ENCODE results near the gene RBBP8NL. TPM values are rescaled to one million over a fixed set of nuclear protein-coding genes. Genes with fewer than 3 reads are reported as not detected.

RBBP8NL gene
- total RNA-seq, 1 donor from 2014 or later = not detected

- Histone ChIP-seq H3K9ac (ENCODE audit: low read depth in 1 of 3, low read length in 3 of 3) (no peak overlapping the region), H3K27me3 (ENCODE audit: control insufficient read depth in 3 of 3, insufficient read depth in 3 of 3, low read length in 3 of 3) (peaks cover 36 to 61% (median 60%) of the 10 kb centered on the region in 3 donors), H3K4me3 (ENCODE audit: low read length in 3 of 3) (no peak overlapping the region), H3K9me3 (ENCODE audit: control insufficient read depth in 3 of 3, low read length in 3 of 3) (no peaks in the 10 kb centered on the region), H3K36me3 (ENCODE audit: control insufficient read depth in 3 of 3, insufficient read depth in 3 of 3, low read length in 3 of 3) (no peaks in the 10 kb centered on the region), H3K4me1 (ENCODE audit: control insufficient read depth in 3 of 3, insufficient read depth in 3 of 3, low read length in 3 of 3) (no peaks in the 10 kb centered on the region), H3K27ac (ENCODE audit: low read depth, low read length) (no peak overlapping the region)
These were observed 19.1 kb upstream of the RBBP8NL start for GRCh38 chr20:62446481-62446880.

DNA sequence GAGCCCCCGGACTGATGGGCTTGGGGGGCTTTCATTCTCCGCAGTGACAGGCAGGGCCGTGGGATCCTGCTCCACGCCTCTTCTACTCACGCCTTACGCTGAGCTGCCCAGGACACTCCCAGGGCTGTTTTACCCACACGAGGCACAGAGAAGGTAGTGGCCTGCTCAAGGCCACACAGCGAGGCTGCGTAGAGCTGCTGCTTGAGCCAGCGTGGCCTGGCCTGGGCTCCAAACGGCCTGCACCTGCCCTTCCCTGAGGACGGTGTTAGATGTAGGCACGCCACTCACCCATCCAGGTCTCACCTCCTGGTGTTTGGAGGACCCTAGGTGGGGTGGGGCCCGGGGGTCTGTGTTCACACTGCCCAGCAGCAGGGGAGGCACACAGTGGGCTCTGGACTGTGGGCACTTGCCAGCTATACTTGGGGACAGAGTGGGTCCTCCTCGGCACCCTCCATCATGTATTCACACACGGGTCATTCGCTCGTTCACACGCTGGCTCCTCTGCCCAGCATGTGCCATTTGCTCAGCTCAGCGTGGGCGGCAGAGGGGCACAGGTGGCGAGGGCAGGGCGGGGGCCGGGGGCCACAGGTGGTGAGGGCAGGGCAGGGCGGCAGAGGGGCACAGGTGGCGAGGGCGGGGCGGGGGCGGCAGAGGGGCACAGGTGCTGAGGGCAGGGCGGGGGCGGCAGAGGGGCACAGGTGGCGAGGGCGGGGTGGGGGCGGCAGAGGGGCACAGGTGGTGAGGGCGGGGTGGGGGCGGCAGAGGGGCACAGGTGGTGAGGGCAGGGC lies 18.4 kb upstream of the RBBP8NL start:
- Histone ChIP-seq H3K4me1 (ENCODE audit: control insufficient read depth in 3 of 3, insufficient read depth in 3 of 3, low read length in 3 of 3) (no peaks in the 10 kb centered on the region), H3K36me3 (ENCODE audit: control insufficient read depth in 3 of 3, insufficient read depth in 3 of 3, low read length in 3 of 3) (no peaks in the 10 kb centered on the region), H3K4me3 (ENCODE audit: low read length in 3 of 3) (no peak overlapping the region), H3K9me3 (ENCODE audit: control insufficient read depth in 3 of 3, low read length in 3 of 3) (no peaks in the 10 kb centered on the region), H3K9ac (ENCODE audit: low read depth in 1 of 3, low read length in 3 of 3) (no peak overlapping the region), H3K27ac (ENCODE audit: low read depth, low read length) (no peak overlapping the region), H3K27me3 (ENCODE audit: control insufficient read depth in 3 of 3, insufficient read depth in 3 of 3, low read length in 3 of 3) (peaks cover 33 to 63% (median 61%) of the 10 kb centered on the region in 3 donors)

DNA sequence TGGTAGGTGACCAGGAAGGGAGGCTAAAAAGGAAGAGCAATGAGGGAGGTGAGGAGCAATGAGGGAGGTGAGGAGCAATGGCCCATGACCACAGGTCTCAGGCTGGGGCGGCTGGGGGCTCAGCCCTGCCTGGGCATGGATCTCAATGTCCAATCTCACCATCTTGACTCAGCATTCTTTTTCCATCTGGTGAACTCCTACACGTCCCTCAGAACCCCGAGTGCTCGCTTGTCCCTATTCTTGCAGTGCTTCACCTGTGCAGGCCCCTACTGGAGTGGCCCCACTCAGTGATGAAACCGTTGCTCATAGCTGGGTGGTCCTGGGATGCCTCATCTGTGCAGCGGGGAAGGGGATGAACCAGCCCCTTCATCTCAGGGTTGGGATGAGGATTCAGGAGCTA lies 16.9 kb upstream of the RBBP8NL start:
- no peaks in the 10 kb centered on the region for H3K4me1 ChIP-seq (ENCODE audit: control insufficient read depth in 3 of 3, insufficient read depth in 3 of 3, low read length in 3 of 3)
- H3K36me3 ChIP-seq (ENCODE audit: control insufficient read depth in 3 of 3, insufficient read depth in 3 of 3, low read length in 3 of 3) = no peaks in the 10 kb centered on the region
- H3K27ac ChIP-seq (ENCODE audit: low read depth, low read length) = no peak overlapping the region
- no peak overlapping the region for H3K4me3 ChIP-seq (ENCODE audit: low read length in 3 of 3)
- no peak overlapping the region for H3K9ac ChIP-seq (ENCODE audit: low read depth in 1 of 3, low read length in 3 of 3)
- peaks cover 26 to 66% (median 52%) of the 10 kb centered on the region in 3 donors for H3K27me3 ChIP-seq (ENCODE audit: control insufficient read depth in 3 of 3, insufficient read depth in 3 of 3, low read length in 3 of 3)
- H3K9me3 ChIP-seq (ENCODE audit: control insufficient read depth in 3 of 3, low read length in 3 of 3) = no peaks in the 10 kb centered on the region

DNA sequence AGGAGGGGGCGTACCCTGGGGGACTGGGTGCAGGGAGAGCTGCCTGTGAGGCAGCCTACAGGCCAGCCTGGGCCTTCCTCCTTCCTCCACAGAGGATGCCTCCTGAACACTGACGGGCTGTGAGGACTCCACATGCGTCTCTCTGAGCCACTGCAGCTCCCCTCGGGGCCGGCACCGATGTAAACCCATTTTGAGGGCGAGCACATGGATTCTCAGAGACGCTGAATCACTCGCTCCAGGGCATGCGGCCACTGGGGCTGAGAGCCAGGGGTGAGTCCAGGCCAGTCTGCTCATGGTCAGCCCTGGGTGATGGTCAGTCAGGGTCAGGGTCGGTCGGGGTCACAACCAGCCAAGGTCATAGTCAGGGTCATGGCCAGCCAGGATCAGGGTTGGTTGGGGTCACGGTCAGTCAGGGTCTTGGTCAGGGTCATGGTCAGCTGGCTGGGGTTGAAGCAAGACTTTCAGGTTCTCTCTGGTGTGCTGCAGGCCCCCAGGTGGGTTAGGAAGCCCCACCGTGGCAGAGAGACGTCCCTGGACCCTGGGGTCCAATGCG lies 14.7 kb upstream of the RBBP8NL start:
- peaks cover 19 to 51% (median 44%) of the 10 kb centered on the region in 3 donors for H3K27me3 ChIP-seq (ENCODE audit: control insufficient read depth in 3 of 3, insufficient read depth in 3 of 3, low read length in 3 of 3)
- H3K4me3 ChIP-seq (ENCODE audit: low read length in 3 of 3) = no peak overlapping the region
- no peaks in the 10 kb centered on the region for H3K36me3 ChIP-seq (ENCODE audit: control insufficient read depth in 3 of 3, insufficient read depth in 3 of 3, low read length in 3 of 3)
- no peak overlapping the region for H3K27ac ChIP-seq (ENCODE audit: low read depth, low read length)
- no peaks in the 10 kb centered on the region for H3K9me3 ChIP-seq (ENCODE audit: control insufficient read depth in 3 of 3, low read length in 3 of 3)
- peaks cover 4 to 9% (median 9%) of the 10 kb centered on the region in 3 donors for H3K4me1 ChIP-seq (ENCODE audit: control insufficient read depth in 3 of 3, insufficient read depth in 3 of 3, low read length in 3 of 3)
- H3K9ac ChIP-seq (ENCODE audit: low read depth in 1 of 3, low read length in 3 of 3) = no peak overlapping the region

DNA sequence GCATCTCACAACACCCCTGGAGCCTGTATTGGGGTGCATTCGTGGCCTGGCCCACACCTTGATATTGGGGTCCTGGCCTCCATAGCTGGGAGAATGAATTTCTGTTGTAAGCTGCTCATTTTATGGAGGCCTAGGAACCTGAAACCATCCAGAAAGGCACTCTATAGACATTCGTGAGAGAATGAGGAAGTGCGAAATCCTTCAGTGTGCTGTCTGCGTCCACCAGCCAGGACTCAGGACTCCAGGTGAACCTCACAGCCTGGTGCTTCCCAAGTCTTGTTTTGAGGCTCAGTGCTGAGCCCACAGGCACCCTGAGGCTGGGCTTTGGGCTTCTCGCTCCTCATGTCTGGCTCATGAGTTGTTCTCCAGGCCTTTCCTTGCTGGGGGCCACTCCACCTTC lies 11.9 kb upstream of the RBBP8NL start:
- no peaks in the 10 kb centered on the region for H3K36me3 ChIP-seq (ENCODE audit: control insufficient read depth in 3 of 3, insufficient read depth in 3 of 3, low read length in 3 of 3)
- H3K27ac ChIP-seq (ENCODE audit: low read depth, low read length) = no peak overlapping the region
- no peak overlapping the region for H3K9ac ChIP-seq (ENCODE audit: low read depth in 1 of 3, low read length in 3 of 3)
- peaks cover 5 to 15% (median 14%) of the 10 kb centered on the region in 3 donors for H3K4me1 ChIP-seq (ENCODE audit: control insufficient read depth in 3 of 3, insufficient read depth in 3 of 3, low read length in 3 of 3)
- no peaks in the 10 kb centered on the region for H3K9me3 ChIP-seq (ENCODE audit: control insufficient read depth in 3 of 3, low read length in 3 of 3)
- peaks cover 13 to 48% (median 42%) of the 10 kb centered on the region in 3 donors for H3K27me3 ChIP-seq (ENCODE audit: control insufficient read depth in 3 of 3, insufficient read depth in 3 of 3, low read length in 3 of 3)
- H3K4me3 ChIP-seq (ENCODE audit: low read length in 3 of 3) = no peak overlapping the region

DNA sequence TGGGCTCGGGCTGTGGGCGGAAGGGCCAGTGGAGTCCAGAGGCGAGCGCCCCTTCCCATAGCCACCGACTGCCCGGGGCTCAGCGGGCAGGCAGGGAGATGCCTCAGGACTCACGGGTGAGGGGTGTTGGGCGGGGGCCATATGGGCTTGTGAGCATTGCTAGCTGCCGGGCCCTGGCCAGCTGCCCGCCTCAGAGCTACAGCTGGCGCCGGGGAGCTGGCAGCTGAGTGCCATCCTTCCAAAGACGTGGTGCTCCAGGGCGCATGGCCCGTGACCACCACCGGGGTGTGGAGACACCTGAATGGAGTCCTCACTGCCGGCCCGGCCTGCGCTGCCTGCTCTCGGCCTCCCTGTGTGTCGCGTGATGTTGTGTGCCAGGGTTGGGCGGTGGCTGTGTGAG lies 10.6 kb upstream of the RBBP8NL start:
- Histone ChIP-seq H3K4me3 (ENCODE audit: low read length in 3 of 3) (peak overlapping the region in 1 of 3 donors; percentile 22), H3K9me3 (ENCODE audit: control insufficient read depth in 3 of 3, low read length in 3 of 3) (no peaks in the 10 kb centered on the region), H3K36me3 (ENCODE audit: control insufficient read depth in 3 of 3, insufficient read depth in 3 of 3, low read length in 3 of 3) (no peaks in the 10 kb centered on the region), H3K9ac (ENCODE audit: low read depth in 1 of 3, low read length in 3 of 3) (peak overlapping the region in 1 of 3 donors; percentile 45), H3K27ac (ENCODE audit: low read depth, low read length) (no peak overlapping the region), H3K27me3 (ENCODE audit: control insufficient read depth in 3 of 3, insufficient read depth in 3 of 3, low read length in 3 of 3) (peaks cover 13 to 46% (median 42%) of the 10 kb centered on the region in 3 donors), H3K4me1 (ENCODE audit: control insufficient read depth in 3 of 3, insufficient read depth in 3 of 3, low read length in 3 of 3) (peaks cover 16 to 26% (median 25%) of the 10 kb centered on the region in 3 donors)

DNA sequence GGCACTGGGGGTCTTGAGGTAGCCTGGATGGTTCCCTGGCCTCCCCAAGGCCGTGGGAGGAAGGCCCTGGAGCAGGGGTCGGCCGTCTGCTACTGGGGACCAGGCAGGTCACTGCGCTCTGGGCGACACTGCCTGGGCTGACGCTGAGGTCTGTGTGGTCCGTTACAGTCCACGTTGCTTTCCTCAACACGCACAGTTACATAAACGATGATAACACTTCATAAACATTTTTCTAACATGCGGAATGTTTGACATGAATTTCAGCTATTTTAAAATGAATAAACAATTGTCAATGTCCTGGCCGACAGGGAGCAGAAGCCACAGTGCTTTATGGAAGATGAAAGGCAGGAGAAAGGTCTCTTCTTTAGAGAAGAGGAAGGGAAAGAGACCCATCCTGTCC lies 10.2 kb upstream of the RBBP8NL start:
- Histone ChIP-seq H3K36me3 (ENCODE audit: control insufficient read depth in 3 of 3, insufficient read depth in 3 of 3, low read length in 3 of 3) (no peaks in the 10 kb centered on the region), H3K9me3 (ENCODE audit: control insufficient read depth in 3 of 3, low read length in 3 of 3) (no peaks in the 10 kb centered on the region), H3K4me1 (ENCODE audit: control insufficient read depth in 3 of 3, insufficient read depth in 3 of 3, low read length in 3 of 3) (peaks cover 16 to 26% (median 25%) of the 10 kb centered on the region in 3 donors), H3K27me3 (ENCODE audit: control insufficient read depth in 3 of 3, insufficient read depth in 3 of 3, low read length in 3 of 3) (peaks cover 13 to 46% (median 41%) of the 10 kb centered on the region in 3 donors), H3K9ac (ENCODE audit: low read depth in 1 of 3, low read length in 3 of 3) (no peak overlapping the region), H3K4me3 (ENCODE audit: low read length in 3 of 3) (no peak overlapping the region), H3K27ac (ENCODE audit: low read depth, low read length) (no peak overlapping the region)

DNA sequence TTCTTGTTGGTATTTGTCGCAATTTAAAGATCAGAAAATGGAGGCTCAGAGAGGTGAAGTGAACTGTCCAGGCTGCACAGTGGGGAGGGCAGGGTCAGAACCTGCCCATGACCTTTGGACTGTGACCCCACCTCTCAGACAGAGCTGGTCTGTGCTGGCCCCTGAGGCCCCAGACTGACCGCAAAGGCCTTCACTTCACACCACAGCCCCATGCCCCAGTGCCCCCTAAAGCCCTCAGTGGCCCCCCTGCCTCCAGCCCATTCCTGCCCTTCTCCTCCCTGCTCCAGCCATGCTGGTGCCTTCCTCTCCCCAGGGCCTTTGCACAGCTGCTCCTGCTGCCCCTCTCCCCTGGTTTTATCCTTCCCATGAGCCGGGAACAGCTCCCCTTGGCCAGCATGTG lies 9.4 kb upstream of the RBBP8NL start:
- Histone ChIP-seq H3K4me1 (ENCODE audit: control insufficient read depth in 3 of 3, insufficient read depth in 3 of 3, low read length in 3 of 3) (peaks cover 16 to 26% (median 25%) of the 10 kb centered on the region in 3 donors), H3K4me3 (ENCODE audit: low read length in 3 of 3) (no peak overlapping the region), H3K9me3 (ENCODE audit: control insufficient read depth in 3 of 3, low read length in 3 of 3) (no peaks in the 10 kb centered on the region), H3K9ac (ENCODE audit: low read depth in 1 of 3, low read length in 3 of 3) (no peak overlapping the region), H3K36me3 (ENCODE audit: control insufficient read depth in 3 of 3, insufficient read depth in 3 of 3, low read length in 3 of 3) (no peaks in the 10 kb centered on the region), H3K27me3 (ENCODE audit: control insufficient read depth in 3 of 3, insufficient read depth in 3 of 3, low read length in 3 of 3) (peaks cover 13 to 41% (median 39%) of the 10 kb centered on the region in 3 donors), H3K27ac (ENCODE audit: low read depth, low read length) (no peak overlapping the region)

GRCh38 chr20:62433658-62434497 lies 6.5 kb upstream of the RBBP8NL start:
- H3K9me3 ChIP-seq (ENCODE audit: control insufficient read depth in 3 of 3, low read length in 3 of 3) = no peaks in the 10 kb centered on the region
- H3K4me3 ChIP-seq (ENCODE audit: low read length in 3 of 3) = peak overlapping the region in 2 of 3 donors; percentile 13 to 52
- peaks cover 16 to 26% (median 25%) of the 10 kb centered on the region in 3 donors for H3K4me1 ChIP-seq (ENCODE audit: control insufficient read depth in 3 of 3, insufficient read depth in 3 of 3, low read length in 3 of 3)
- no peak overlapping the region for H3K27ac ChIP-seq (ENCODE audit: low read depth, low read length)
- H3K36me3 ChIP-seq (ENCODE audit: control insufficient read depth in 3 of 3, insufficient read depth in 3 of 3, low read length in 3 of 3) = no peaks in the 10 kb centered on the region
- H3K9ac ChIP-seq (ENCODE audit: low read depth in 1 of 3, low read length in 3 of 3) = no peak overlapping the region
- peaks cover 15 to 43% (median 36%) of the 10 kb centered on the region in 3 donors for H3K27me3 ChIP-seq (ENCODE audit: control insufficient read depth in 3 of 3, insufficient read depth in 3 of 3, low read length in 3 of 3)
